ENCODE data around the gene CD81.

Gene CD81

DNA sequence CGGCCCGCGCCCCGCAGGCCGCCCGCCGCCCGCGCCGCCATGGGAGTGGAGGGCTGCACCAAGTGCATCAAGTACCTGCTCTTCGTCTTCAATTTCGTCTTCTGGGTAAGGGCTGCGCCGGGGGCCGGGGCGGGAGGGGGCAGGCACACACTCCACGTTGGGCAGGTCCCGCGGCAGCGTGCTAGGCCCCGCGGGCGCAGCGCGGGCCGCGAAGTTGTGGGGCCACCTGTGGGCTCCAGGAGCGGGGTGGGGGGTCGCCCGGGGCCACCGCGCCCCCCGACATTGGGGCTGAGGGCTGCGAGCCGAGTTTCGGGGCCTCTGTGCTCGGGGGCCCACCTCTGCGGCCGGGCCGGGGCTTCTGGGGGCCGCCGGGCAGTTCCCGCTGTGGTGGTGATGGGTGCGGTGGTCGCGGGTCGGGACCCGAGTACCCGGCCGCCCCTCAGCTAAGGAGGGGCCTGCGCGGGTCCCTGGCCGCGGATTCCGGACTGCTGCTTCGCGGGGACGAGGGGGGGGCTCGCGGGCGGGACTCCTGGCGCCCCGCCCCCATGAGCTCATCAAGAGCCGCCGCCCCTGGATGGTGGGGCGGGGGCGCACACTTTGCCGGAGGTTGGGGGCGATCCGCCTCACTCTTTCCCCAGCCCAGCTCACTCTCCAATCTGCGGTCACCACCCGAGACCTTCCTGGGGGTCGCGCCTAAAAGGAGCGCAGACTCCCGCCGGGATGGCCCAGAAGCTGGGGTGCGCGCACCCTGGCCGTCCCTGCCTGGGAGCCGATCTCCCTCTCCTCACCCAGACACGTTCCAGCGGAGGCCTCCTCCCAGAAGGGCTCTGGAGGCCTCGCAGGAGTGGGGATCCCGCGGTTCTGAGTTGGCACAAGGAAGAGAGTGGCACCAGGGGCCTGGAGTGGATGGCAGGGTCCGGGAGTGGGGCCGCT is 667 bp downstream of the CD81 start:
- DNase-seq, result peak; percentile 16

DNA sequence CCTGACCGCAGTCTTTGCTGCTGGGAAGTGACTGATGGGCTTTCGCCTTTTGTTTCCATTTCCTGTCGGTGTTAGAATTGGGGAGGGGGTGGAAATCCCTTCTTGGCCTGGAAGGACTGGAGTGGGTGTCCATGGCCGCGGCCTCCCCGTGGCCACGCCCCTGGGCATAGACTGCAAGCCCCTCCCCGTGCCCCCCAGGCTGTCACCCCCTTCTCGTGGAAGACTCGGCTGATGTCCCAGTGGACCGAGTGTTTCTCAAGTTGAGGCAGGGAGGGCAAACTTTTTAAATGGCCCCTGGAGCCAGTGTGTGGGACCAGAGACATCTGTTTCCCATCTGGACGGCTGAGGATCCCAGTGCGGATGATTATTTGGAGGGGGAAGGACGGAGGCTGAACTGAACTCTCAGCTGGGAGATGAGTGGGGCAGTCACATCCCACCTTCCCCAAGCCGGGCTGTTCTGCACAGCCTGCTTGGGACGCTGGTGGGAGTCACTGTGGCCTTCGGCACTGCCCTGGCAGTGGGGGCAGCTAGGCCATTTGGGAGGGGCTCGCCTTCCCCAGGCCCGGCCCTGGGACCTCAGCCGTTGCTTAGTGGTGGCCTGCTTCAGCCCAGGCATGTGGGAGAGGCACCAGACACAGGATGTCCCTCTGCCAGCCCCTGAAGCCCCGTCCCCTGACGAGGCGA is 1.6 kb downstream of the CD81 start:
- DNase-seq, result no peak

DNA sequence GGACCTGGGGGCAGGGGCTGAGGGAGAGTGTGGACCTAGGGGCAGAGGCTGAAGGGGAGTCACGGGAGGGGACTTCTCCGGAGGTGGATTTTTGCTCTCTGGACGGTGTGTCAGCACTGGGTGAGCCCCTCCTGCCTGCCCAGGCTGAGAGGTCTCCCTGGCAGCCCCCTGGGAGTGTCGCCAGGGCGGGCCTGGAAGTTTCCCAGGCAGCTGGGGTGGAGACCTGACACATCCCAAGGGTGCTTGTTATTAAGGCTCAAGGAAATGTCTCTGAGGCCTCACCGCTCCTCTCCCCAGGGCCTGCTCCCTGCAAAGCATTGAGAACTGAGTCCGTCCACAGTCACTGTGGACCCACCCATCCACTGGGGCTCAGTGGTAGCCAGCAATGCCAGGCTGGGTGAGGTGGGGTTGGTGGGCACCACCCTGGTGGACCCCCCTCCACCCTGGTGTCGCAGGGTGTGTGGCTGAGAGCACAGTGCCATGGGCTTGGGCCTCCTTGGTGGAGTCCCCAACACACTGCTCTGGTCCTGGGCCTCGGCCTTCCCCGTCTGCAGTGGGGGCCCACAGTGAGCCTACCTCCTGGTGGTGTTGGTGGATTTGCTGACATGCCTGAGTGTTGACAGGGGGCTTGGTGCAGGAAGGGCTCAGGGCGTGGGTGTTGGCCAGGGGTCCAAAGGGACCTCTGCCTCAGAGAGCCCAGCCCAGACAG is 2.5 kb downstream of the CD81 start:
- no peak for DNase-seq

DNA sequence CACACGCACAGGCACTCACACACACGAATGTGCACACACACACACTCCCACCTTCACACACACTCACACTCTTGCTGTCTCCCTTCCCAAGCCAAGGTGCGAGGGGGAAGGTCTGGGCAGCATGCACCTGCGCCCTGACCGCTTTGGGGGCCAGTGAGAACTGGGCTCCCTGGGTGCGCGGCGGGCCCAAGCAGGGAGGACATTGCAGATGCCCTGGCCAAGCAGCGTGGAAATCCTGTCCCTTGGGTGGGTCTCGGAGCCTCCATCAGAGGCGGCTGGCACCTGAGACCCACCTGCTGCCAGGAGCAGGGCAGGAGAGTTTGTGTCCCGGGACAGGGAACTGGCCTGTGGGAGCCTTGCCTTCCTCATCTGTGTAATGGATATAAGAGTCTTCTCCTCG is 3.3 kb downstream of the CD81 start:
- DNase-seq, result no peak

DNA sequence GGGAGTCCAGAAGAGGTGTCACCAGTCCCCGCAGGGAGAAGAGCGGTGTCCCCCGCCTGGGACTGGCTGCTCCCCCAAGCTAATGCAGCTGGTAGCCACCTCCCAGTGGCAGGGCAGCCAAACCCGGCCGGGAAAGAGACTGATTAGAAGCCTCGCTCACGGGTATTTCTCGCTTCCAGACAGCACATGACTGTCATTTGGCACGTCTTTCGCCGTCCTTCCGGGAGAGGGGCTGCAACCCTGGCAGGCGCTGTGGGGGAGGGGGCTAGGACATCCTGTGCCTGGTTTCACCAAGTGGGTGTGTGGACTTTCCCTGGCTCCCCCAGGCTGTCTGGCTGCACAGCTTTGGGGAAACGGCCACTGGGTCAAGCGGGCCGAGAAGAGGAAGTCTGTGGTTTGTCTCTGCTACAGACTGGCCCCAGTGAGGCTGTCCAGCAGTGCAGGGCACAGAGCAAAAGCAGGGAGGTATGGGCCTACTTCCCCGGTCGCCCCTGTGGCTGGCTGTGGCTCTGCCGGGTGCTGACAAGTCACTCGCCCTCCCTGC is 3.8 kb downstream of the CD81 start:
- no peak for DNase-seq

DNA sequence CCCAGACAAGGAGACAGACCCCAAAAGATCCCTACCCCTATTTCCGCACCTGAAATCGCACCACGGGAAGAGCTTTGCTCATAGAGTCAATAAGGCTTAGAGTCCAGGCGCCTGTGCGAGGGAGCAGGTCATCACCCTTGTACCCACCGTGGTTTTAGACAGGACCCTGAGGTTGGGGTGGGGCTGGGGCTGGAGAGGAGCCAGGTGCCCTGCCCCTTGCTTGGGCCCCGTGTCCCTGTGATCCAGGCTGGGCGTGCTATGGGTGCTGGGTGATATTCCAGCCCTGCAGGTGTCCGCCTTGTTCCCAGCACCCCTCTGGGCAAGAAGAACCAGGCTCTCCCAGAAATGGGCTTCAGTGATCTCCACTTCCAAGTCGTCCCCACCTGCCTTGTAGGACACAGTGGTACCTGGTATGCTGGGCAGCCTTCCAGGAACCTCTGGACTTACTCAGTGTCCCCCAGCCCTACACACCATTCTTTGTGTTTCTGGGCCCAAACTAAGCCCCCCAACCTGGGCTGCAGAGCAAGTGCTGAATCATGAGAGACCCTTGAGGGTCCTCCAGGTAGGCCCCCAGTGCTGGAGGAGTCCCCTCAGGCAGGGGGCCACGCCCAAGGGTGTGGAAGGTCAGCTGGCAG is 4.5 kb downstream of the CD81 start:
- DNase-seq, result no peak

DNA sequence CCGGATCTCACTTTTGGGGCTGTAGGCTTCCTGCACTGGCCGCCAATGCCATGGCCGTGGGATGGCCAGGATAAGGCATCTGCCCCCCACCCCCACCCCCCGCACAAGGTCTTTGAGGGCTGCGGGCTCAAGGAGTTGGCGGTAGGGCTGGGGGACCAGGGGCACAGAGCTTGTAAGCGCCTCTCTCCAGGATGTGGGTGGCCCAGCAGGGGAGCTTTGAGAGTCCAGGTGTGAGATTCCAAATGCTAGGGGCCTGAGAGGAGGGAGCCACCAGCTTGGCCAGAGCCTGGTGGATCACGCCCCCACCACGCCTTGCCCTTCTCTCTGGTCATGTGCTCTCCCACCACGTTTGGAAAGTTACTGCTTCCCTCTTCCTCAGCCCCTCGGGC is 5.0 kb downstream of the CD81 start:
- no peak for DNase-seq

DNA sequence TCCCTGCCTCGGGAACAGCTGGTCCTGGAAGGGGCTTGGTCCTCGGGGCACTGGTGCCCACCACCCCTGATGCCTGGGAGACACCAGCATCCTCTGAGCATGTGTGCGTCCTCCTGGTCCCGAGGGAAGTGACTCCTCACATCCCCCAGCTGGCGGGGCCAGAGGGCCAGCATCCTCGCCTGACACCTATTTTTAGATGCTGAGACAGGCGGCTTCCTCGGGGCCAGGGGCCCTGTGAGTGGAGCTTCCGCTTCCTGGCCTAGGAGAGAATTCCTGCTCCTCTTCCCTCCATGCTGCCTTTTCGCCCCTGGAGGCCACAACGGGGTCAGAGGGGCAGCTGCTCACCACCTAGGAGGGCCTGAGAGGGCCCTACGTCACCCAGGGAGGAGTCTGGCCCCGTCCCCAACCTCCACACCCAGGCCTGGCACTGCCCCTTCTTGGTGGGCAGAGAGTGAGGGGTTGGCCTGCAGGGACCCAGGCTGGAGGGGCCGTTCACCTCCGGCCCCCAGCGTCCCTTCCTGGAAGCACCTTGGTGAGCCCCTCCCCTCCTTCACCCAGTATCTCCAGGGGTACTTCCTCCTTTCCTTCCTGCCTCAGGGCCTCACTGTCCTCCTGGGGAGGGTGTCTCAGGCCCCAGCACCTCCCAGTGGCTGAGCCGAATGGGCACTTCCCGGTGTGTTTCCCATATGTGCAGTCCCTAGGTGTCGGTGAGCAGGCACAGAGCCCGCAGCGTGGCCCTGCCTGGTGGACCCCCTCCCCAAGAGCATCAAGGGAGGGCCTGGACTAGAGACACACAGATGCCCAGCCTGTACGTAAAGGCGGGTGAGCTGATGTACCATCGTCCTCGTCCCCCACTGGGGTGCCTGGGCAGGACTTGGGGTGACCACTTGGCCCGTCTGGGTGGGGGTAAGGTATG is 6.1 kb downstream of the CD81 start:
- DNase-seq, result no peak

DNA sequence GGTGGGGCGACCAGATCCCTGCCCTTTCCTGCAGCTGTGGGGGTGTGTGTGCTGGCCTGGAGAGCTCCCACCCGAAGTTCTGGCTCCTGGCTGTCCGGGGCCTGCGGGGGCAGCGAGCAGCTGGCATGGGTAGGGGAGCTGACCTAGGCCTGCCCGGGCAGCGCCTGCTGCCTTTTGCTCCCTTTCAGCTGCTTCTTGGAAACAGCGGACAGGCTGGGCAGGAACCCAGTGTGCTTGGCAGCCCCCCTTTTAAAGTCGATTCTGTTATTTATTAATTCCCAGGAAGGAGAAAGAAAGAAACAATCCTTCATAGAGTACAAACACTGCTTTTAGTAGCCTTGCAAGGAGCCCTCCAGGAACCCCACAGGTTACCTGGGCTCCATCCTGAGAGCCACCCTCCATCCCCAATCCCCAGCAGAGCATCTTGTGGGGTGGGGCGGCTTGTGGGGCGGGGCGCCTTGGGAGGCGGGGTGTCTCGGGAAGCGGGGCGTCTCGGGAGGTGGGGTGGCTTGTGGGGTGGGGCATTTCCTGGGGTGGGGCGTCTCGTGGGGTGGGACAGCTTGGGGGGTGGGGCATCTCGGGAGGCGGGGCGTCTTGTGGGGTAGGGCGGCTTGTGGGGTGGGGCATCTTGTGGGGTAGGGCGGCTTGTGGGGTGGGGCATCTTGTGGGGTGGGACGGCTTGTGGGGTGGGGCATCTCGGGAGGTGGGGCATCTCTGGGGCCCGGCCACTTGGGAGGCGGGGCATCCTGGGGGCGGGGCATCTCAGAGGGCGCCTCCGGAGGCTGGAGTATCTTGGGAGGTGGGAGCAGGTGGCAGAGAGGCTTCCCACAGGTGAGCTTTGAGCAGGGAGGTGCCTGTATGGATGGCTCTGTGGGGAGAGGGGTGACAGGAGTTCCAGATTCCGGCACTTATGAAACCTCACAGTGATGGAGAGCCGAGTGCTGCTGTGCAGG is 7.0 kb downstream of the CD81 start:
- DNase-seq, result no peak

DNA sequence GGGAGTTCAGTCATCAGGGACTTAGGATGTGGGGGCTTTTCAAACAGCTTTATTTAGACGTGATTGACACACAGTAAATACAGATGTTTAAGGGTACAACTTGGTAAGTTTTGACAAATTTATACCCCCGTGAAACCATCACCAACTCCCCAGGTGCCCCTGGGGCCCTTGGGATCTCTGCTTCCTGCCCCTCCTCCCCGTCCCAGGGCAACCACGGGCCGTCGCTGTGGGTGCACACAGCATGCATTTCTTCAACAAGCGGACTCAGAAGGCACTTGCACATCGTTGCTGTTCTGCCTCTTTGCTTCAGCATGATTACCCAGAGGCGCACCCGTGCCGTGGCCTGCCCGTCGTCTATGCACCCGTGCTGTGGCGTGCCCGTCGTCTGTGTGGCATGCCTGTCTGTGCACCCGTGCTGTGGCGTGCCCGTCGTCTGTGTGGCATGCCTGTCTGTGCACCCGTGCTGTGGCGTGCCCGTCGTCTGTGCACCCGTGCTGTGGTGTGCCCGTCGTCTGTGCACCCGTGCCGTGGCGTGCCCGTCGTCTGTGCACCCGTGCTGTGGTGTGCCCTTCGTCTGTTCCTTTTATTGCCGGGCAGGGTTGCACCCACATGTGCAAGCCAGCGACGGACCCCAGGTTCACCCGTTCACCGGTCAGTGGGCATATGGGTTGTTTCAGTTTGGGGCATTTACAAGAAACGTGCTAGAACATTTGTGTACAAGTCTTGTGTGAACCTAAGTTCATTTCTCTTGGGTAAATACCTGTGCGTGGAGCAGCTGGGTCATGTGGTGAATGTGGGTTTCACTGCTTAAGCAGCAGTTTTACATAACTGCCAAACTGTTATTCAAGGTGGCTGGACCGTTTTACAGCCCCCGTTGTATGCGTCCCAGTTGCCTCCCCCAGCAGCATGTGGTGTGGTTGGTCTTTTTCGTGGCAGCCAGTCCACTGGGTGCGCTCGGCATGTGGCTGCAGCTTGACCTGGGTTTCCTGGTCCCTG is 8.3 kb downstream of the CD81 start:
- DNase-seq, result no peak

DNA sequence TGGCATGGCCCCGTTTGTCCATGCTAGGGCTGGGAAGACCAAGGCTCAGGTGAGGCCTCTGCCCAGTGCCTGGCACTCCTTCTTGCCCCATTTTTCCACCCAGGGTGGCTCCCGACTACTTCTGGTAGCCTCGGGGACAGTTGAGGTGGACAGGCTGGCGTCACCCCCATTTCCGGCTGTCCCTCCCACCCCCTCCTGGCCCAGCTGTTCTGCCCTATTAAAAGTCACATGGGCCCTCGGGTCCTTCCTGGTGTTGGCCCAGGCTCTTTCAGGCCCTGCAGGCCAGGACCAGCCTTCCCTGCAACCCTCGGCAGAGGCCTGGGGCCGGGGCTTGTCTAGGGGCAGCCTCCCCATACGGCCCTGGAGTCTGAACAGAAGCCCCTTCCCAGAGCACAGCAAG is 9.5 kb downstream of the CD81 start:
- no peak for DNase-seq

DNA sequence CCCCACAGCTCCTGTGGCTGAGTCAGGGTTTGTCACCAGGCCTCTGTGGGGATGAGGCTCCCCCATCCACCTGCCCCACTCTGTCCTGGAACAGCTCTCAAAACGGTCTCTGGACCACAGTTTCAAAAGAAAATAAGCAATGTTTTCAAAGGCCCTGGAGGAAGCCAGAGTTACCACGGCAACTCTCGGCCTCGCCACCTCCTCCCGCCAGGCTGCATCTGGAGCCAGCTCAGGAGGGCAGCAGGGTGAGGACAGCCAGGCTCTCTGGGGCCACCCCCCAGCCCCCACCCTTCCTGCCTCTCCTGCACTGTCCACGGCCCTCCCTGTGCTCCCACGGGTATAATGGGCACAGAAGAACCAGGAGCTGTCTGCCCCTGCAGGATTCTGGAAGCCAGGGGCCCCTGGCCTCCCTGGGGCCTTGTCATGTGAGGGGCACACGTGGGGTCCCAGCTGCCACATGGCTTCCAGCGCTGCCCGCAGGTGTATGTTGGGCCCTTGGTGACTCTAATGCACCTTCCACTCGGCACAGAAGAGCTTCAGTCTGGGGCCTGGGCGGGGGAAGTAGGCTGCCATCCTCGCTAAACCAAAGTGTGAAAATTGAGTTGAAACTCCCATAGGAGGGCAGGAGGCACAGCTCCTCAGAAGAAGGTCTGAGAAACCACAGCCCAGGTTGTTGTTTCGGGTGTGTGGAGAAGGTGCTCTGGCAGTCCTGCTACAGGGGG is 10.3 kb downstream of the CD81 start:
- no peak for DNase-seq

DNA sequence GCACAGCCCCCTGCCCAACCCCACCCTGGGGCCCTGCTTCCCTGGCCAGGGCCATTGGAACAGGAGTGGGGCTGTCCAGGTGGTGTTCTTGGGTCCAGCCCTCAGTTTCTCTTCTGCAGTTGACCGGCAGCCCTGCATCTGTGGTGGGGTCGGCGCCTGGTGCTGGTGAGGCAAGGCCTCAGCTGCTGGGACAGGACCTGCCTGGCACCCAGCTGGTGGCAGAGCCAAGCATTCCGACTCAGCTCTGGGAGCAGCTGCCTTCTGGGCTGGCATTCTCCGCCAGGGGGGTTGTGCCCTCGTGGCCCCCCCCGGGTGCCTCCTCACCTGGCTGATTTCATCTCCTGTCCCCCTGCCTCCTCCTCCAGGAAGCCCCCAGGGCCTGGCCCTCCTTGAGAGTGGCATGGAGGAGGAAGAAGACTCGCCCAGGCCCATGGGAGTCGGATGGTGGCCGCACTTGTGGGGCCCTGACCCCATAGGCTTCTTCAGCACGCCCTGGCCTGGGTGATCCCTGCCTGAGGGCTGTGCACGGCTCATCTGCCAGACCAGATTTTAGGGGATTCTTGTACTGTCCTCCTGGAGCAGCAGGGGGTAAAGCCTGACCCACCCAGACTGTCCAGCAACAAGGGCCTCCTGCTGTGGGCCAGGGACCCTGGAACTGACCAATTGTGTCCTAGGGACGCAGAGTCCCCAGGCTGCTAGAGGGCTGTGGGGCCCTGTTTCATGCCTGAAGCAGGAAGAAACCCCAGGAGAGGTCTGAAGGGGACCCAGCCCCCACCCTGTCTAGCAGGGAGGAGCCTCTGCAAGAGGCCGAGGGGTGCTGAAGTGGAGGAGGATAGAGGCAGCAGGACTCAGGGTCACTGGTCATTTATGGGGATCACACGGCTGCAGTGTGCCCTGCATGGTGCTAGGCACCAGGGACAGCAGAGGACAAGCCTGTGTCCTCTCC is 11.6 kb downstream of the CD81 start:
- DNase-seq, result no peak

DNA sequence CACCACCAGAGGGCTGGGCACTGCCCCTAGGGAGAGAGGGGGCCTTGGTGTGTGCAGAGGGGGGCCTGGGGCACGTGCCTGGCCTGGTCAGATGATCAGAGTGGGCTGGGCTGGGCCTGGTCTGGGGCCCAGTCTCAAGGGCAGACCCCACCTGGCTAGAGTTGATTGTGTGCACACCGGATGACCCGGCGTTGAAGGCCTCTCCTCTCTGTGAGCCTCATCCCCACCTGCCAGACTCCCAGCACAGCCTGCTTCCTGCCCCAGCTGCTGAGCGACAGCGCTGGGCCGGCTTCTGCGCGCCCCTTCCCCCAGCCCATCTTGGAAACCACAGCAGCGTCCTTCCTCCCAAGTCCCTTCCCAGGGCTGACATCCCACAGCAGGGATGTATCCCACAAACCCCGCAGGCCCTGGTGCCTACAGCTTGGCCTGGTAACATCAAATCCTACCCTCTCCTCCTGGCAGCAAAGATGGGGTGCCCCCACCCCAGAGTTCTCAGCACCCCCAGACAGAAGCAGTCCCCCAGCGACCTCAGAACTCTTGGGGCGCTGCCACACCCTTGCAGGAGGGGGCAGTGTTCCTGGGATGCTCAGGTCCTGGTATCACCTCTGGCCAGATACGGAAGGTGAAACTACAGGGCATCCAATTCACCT is 12.4 kb downstream of the CD81 start:
- DNase-seq, result no peak

DNA sequence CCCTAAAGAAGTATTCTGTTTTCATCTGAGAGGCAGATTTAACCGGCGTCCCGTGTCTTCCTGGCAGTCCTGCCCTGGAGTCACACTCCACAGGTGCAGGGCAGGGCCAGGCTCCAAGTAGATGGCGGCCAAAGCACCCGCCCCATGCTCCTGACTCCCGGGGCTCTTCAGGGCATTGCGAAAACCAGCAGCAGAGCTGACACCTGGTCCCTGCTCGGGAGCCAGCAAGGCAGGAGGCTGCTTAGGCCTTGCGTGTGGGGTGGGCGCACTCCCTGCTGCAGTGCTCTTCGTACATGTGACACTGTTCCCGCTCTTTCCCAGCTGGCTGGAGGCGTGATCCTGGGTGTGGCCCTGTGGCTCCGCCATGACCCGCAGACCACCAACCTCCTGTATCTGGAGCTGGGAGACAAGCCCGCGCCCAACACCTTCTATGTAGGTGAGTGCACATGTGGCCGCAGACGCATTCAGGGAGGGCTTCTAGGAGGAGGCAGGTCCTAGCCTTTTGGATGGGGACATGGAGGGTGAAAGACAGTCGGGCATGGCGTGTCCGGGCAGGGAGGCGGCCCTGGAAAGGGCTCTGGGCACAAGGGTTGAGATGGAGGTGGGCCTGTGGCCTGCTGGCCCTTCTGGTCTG is 13.1 kb downstream of the CD81 start:
- no peak for DNase-seq

DNA sequence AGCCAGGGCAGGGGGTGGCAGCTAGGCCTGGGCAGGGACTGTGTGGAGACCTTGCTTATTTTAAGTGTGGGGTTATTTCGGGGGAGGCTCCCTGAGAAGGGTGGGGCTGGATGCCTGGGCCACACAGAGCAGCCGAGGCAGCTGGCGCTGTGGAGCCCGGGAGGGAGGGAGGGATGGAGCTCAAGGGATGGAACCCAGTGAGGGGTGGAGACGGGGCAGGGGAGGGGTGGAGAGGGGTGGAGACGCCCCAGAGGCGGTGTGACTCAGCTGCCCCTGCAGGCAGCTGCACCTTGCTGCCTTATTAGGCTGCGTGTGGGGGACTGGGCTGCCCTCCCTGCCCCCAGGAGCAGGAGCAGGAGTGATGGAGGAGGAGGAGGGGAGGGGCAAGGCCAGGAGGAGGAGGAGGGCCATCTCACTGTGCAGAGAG is 13.6 kb downstream of the CD81 start:
- DNase-seq, result no peak
